GM12878 (cell line): Measurements from ENCODE around the gene KRTAP10-11. TPM values are rescaled to one million over a fixed set of nuclear protein-coding genes. Genes with fewer than 3 reads are reported as not detected.

Source experiments
- ATAC-seq: fragments of 200-7000 bp; cut with Tn5 transposase; 3 replicates; pipeline ENCODE4 v1.9.1; 2020; ENCODE audit warnings: mild to moderate bottlenecking, moderate library complexity
- BruUV-seq: library from RNA; stranded (reverse); fragments of 400-500 nt; replicated peaks from 2 replicates; lab custom pipeline; 2021; lab: Mats Ljungman, UMichigan
- CTCF ChIA-PET: fragments of 300-600 bp; sonication (Branson Sonifier 250); formaldehyde crosslinking; extraction: SDS; loops from one replicate; lab custom pipeline; 2021; ENCODE audit warnings: inconsistent platforms; lab: Yijun Ruan, JAX
- POLR2A ChIA-PET: fragments of 350-600 bp; formaldehyde crosslinking; extraction: SDS; loops from one replicate; lab custom pipeline; 2021; ENCODE audit warnings: inconsistent platforms; lab: Charles Lee
- RAD21 ChIA-PET: fragments of 300-600 bp; sonication (Branson Sonifier 250); formaldehyde crosslinking; loops from one replicate; lab custom pipeline; 2023; ENCODE audit warnings: antibody characterized with exemption; ENCODE audit not compliant: unreplicated experiment; lab: Charles Lee
- SMC1A ChIA-PET: fragments of 300-600 bp; sonication (Branson Sonifier 250); formaldehyde crosslinking; loops from one replicate; lab custom pipeline; 2023; ENCODE audit not compliant: unreplicated experiment, uncharacterized antibody; lab: Charles Lee
- DNase-seq: peaks from one replicate; pipeline ENCODE4 v3.0.0-alpha.2; 2011; ENCODE audit warnings: low read depth, low spot score
- FAIRE-seq: peaks from 3 replicates; lab custom pipeline; 2011; peaks lifted over from hg19 to GRCh38; lab: Jason Lieb, UNC
- H2AFZ ChIP-seq: 2 replicates; pipeline ENCODE4 v1.6.0; 2011; ENCODE audit warnings: low read depth, low read length, control low read depth; ENCODE audit not compliant: control insufficient read depth
- H3K27ac ChIP-seq: 2 replicates; pipeline ENCODE4 v1.5.1; 2011; ENCODE audit warnings: control low read depth; ENCODE audit not compliant: control insufficient read depth, insufficient read depth
- H3K27me3 ChIP-seq, 2 experiments: replicated peaks in 1 of 2; 2 replicates each; pipeline versions ENCODE4 v1.6.0 to v1.6.1; 2011; ENCODE audit warnings: low read length in 1 of 2; ENCODE audit not compliant: control insufficient read depth in 2 of 2, insufficient read depth in 2 of 2
- H3K36me3 ChIP-seq, 2 experiments: 2 replicates each; pipeline ENCODE4 v1.5.1; 2011; ENCODE audit warnings: low read length in 1 of 2; ENCODE audit not compliant: control insufficient read depth in 2 of 2, insufficient read depth in 2 of 2
- H3K4me1 ChIP-seq: 2 replicates; pipeline ENCODE4 v1.6.1; 2011; ENCODE audit warnings: mild to moderate bottlenecking, low read length, moderate library complexity, mixed read lengths; ENCODE audit not compliant: control insufficient read depth, insufficient read depth
- H3K4me2 ChIP-seq: 2 replicates; pipeline ENCODE4 v1.6.0; 2011; ENCODE audit warnings: control low read depth; ENCODE audit not compliant: control insufficient read depth, insufficient read depth
- H3K4me3 ChIP-seq: fragments of 200-600 bp; sonication (generic); 2 replicates; pipeline ENCODE4 v1.5.1; 2016
- H3K79me2 ChIP-seq: 2 replicates; pipeline ENCODE4 v1.6.0; 2011; ENCODE audit warnings: low read length; ENCODE audit not compliant: control insufficient read depth, insufficient read depth
- H3K9ac ChIP-seq: 2 replicates; pipeline ENCODE4 v1.8.0; 2011; ENCODE audit warnings: low read length, control low read depth, mixed read lengths; ENCODE audit not compliant: control insufficient read depth, insufficient read depth
- H3K9me3 ChIP-seq: replicated peaks from 3 replicates; pipeline ENCODE4 v1.5.1; 2011; ENCODE audit warnings: mild to moderate bottlenecking, low read length; ENCODE audit not compliant: control insufficient read depth, insufficient read depth
- H4K20me1 ChIP-seq: 2 replicates; pipeline ENCODE4 v1.6.0; 2011; ENCODE audit not compliant: control insufficient read depth, insufficient read depth
- ATF7 ChIP-seq: fragments of 450-650 bp; IDR thresholded peaks from 2 replicates; pipeline ENCODE4 v1.6.1; 2016; ENCODE audit warnings: low read depth, mild to moderate bottlenecking
- ESRRA ChIP-seq: IDR thresholded peaks from 2 replicates; pipeline ENCODE4 v1.6.1; 2012; ENCODE audit warnings: mild to moderate bottlenecking, low read length, improper control_type of control experiment
- YBX1 ChIP-seq: fragments of 450-650 bp; IDR thresholded peaks from 2 replicates; pipeline ENCODE4 v1.6.1; 2016; ENCODE audit warnings: antibody characterized with exemption
- WGBS: methylation state at CpG from one replicate; pipeline ENCODE4 v1.1.6; 2016; ENCODE audit warnings: low lambda C conversion rate; ENCODE audit not compliant: insufficient replicate concordance, insufficient coverage; ENCODE audit errors: missing lambda C conversion rate; 5-methylcytosine and 5-hydroxymethylcytosine counted together
- in situ Hi-C: fragments of 300-500 bp; cut with MboI; formaldehyde crosslinking; loops from 9 replicates; pipeline ENCODE4 v1.14.3; 2018; ENCODE audit warnings: mixed read lengths
- intact Hi-C: fragments of 100-400 bp; cut with micrococcal nuclease; formaldehyde crosslinking; loops from one replicate; pipeline ENCODE4 v1.14.2; 2022; ENCODE audit not compliant: unreplicated experiment
- polyA plus RNA-seq, 11 experiments: library from polyadenylated mRNA; depleted of rRNA in 4 of 11; unstranded in 6 of 11; stranded (reverse) in 5 of 11; fragments of >200 nt; fragmentation: Nextera tagmentation in 4 of 11; fragmentation: Illumina TruSeq in 1 of 11; extraction: Ambion mirVana in 4 of 11; extraction: Trizol in 1 of 11; gene quantifications; 1 replicate in 1 of 11; 2 replicates in 10 of 11; pipeline versions ENCODE4 v1.2.1 to v1.2.3, GENCODE V29; 2011 to 2016; ENCODE audit warnings: inconsistent platforms in 2 of 11, missing spikeins in 2 of 11, low read depth in 1 of 11
- total RNA-seq, 4 experiments: library from RNA; depleted of rRNA in 3 of 4; stranded (reverse); fragments of >200 nt in 3 of 4; fragmentation: Illumina TruSeq in 1 of 4; extraction: Trizol in 1 of 4; gene quantifications; 2 replicates each; pipeline versions ENCODE4 v1.2.1 to v1.2.3, GENCODE V29; 2013 to 2021
- TF ChIP-seq, protein P1 (sequence below), 3 experiments: IDR thresholded peaks in 2 of 3; conservative IDR thresholded peaks in 1 of 3; 2 replicates each; pipeline ENCODE4 v1.5.1; 2011; ENCODE audit warnings: low read depth in 3 of 3, low read length in 3 of 3, mild to moderate bottlenecking in 3 of 3, control low read depth in 2 of 3, moderate library complexity in 2 of 3, inconsistent platforms in 1 of 3, mixed read lengths in 1 of 3; ENCODE audit not compliant: control insufficient read depth in 2 of 3, insufficient read depth in 1 of 3; ENCODE audit errors: extremely low read depth in 1 of 3

Gene KRTAP10-11
- total and polyA plus RNA-seq, 10 of the 15 experiments (the other 5 are each of a cell fraction or from before 2014, with no cell fraction given), result not detected

DNA sequence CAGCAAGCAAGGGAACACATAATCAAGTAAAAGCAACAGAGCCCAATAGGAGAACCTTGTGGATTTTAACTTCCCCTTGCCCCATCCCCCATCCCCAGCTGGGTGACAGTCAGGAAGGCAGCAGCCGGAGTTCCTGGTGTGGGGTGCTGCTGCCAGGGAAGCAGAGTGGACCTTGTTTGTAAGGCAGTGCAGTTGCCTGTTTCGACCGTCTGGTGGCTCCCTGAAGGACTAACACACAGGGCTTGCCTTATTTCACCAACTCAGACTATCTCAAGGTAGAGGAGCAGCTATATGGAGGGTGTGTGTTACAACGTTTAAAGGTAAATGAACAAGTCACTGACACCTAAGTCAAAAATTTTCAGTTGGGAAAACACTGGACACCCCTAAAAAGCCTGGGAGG lies 27.7 kb upstream of the KRTAP10-11 start:
- H3K4me1 ChIP-seq, result no peaks in the 10 kb centered on the region
- H3K79me2 ChIP-seq, result no peaks in the 10 kb centered on the region
- no peak overlapping the region for H2AFZ ChIP-seq
- in situ Hi-C loops (no loop called here), intact Hi-C loops (no loop called here)
- H3K4me2 ChIP-seq, result no peak overlapping the region
- H3K9me3 ChIP-seq, result peaks cover 1% of the 10 kb centered on the region; the same call in 1 of the 3 replicates
- ATAC-seq, result no peak
- ChIA-PET POLR2A (no interaction called here), SMC1A (interaction anchor here (1.1 to 1.3 kb wide), 2 partner anchors 10 to 57 kb away, joined by 3 read pairs; no protein-coding TSS in a partner anchor), CTCF (interaction anchor here (0.9 to 1.1 kb wide), 2 partner anchors 108 to 175 kb away, joined by 3 read pairs; no protein-coding TSS in a partner anchor), RAD21 (interaction anchor here (0.9 to 1.3 kb wide), 2 partner anchors 54 to 124 kb away, joined by 3 read pairs; no protein-coding TSS in a partner anchor)
- H3K9ac ChIP-seq, result no peak overlapping the region
- BruUV-seq, result no TSS peak
- H3K4me3 ChIP-seq, result no peak overlapping the region
- FAIRE-seq, result no peak
- TF ChIP-seq, protein P1, sequence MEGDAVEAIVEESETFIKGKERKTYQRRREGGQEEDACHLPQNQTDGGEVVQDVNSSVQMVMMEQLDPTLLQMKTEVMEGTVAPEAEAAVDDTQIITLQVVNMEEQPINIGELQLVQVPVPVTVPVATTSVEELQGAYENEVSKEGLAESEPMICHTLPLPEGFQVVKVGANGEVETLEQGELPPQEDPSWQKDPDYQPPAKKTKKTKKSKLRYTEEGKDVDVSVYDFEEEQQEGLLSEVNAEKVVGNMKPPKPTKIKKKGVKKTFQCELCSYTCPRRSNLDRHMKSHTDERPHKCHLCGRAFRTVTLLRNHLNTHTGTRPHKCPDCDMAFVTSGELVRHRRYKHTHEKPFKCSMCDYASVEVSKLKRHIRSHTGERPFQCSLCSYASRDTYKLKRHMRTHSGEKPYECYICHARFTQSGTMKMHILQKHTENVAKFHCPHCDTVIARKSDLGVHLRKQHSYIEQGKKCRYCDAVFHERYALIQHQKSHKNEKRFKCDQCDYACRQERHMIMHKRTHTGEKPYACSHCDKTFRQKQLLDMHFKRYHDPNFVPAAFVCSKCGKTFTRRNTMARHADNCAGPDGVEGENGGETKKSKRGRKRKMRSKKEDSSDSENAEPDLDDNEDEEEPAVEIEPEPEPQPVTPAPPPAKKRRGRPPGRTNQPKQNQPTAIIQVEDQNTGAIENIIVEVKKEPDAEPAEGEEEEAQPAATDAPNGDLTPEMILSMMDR (IDR thresholded peaks at IDR 0.05 in 2 of 3, conservative IDR thresholded peaks at IDR 0.05 in 1 of 3; ENCODE audit: control insufficient read depth in 2 of 3, extremely low read depth in 1 of 3, insufficient read depth in 1 of 3, low read depth in 3 of 3, low read length in 3 of 3), result peak in 1 of 3 experiments; percentile 7; a peak in 2 of 6 replicates
- TF ChIP-seq ESRRA, result no peak
- no peak overlapping the region for H3K27ac ChIP-seq
- no peaks in the 10 kb centered on the region for H4K20me1 ChIP-seq
- 18% methylated on average over 4 of the region's 4 CpGs for WGBS
- H3K27me3 ChIP-seq, result no peaks in the 10 kb centered on the region
- no peaks in the 10 kb centered on the region for H3K36me3 ChIP-seq
- no peak for DNase-seq

DNA sequence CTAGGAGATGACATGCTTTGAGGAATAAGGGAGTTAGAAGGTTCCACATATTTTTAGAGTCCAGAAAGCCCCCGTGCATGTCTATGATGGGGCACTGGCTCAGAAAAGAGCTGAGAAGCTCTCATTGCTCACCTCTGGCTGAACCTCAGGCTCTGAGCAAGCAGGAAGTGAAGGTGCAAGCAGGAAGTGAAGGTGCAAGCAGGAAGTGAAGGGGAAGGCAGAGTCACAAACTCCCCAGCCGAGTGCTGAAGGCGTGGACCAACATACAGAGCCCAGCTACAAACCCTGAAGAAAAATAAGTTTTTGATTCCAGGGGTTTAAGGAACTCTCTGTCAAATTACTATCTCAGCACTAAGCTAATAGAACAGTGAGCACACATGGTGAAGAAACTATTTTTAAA lies 27.3 kb upstream of the KRTAP10-11 start:
- Histone ChIP-seq H2AFZ (no peak overlapping the region), H3K27ac (no peak overlapping the region), H3K9ac (no peak overlapping the region), H3K9me3 (peaks cover 1% of the 10 kb centered on the region; the same call in 1 of the 3 replicates), H3K27me3 (no peaks in the 10 kb centered on the region), H3K4me3 (no peak overlapping the region), H3K4me1 (no peaks in the 10 kb centered on the region), H4K20me1 (no peaks in the 10 kb centered on the region), H3K36me3 (no peaks in the 10 kb centered on the region), H3K4me2 (no peak overlapping the region), H3K79me2 (no peaks in the 10 kb centered on the region)
- no peak for ATAC-seq
- WGBS, result 26% methylated on average over 3 of the region's 3 CpGs
- DNase-seq, result no peak
- intact Hi-C loops (no loop called here), in situ Hi-C loops (no loop called here)
- no peak for TF ChIP-seq ATF7
- TF ChIP-seq YBX1, result no peak
- FAIRE-seq, result no peak
- no TSS peak for BruUV-seq
- ChIA-PET RAD21 (interaction anchor here (0.9 to 1.3 kb wide), 2 partner anchors 55 to 124 kb away, joined by 3 read pairs; no protein-coding TSS in a partner anchor), SMC1A (interaction anchor here (1.1 to 1.3 kb wide), 2 partner anchors 10 to 57 kb away, joined by 3 read pairs; no protein-coding TSS in a partner anchor), CTCF (interaction anchor here (0.9 to 1.1 kb wide), 2 partner anchors 108 to 175 kb away, joined by 3 read pairs; no protein-coding TSS in a partner anchor), POLR2A (interaction anchor here (0.6 kb wide), 1 partner anchor 226 kb away, joined by 5 read pairs; no protein-coding TSS in a partner anchor)
